Left lobe of liver (tissue), 2 donors: ENCODE measurements around the gene MICAL2. TPM values are rescaled to one million over a fixed set of nuclear protein-coding genes. Genes with fewer than 3 reads are reported as not detected.

Source experiments
- ATAC-seq: fragments of 200-7000 bp; cut with Tn5 transposase; one replicate; pipeline ENCODE4 v1.9.1; 2020; ENCODE audit warnings: mild to moderate bottlenecking, moderate library complexity
- DNase-seq: peaks from one replicate; pipeline ENCODE4 v3.0.0-alpha.2; 2020; ENCODE audit warnings: low spot score
- total RNA-seq: library from RNA; stranded (reverse); gene quantifications from one replicate; pipeline ENCODE4 v1.2.1, GENCODE V29; 2021
- donor health status: DM: no; HTN: no; CAD: no; lungs with moderate emphysema.
- donor health status: DM: no; HTN: yes; CAD: no.

The MICAL2 gene
- total RNA-seq, 1 donor from 2014 or later = 47.8 TPM

DNA sequence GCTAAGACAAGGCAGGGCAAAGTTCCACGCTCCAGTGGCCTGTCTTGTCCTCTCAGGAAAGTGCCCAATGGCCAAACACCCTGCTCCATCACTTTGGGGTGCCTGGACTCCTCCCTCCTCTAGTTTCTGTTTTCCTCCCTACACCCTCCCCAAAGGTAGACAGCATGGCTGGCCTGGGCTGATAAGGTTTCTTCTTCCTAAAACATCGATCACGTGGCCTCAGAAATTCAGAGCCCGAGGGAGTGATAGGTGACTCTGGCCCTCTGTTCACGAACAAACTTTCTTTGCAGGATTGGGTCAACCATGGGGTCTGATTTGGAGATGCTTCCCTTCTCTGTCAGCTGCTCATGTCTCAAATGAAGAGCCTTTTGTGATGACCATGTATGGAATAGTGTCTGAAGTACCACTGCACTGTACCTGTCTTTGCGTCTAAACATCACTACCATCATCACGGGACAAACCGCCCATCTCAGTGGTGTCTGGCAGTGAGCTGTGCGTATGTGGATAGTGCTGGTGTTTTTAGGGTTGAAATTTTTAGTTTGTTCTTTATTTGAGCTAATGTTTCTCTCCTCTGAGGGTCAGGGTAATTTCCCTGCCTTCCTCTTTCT, 6.1 kb downstream of the MICAL2 start:
- DNase-seq (no peak), ATAC-seq (no peak)

DNA sequence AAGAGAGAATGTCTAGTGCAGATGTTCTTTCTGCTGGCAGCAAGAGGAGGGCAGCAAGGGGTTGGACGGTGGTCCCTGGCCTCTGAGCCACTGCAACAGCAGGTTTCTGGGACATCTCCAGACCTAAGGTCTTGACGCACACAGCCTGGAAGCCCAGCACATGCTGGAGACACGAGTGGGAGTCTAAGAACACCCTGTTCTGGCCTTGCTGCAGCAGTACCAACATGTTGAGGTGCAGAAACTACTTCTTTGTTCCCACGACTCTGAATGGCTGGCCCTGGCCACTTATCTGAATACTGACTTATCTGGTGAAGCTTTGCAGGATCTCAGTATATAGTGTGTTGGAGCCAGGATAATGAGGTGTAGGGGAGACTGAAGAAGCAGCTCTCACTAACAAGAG, 6.8 kb downstream of the MICAL2 start:
- ATAC-seq = no peak
- no peak for DNase-seq

DNA sequence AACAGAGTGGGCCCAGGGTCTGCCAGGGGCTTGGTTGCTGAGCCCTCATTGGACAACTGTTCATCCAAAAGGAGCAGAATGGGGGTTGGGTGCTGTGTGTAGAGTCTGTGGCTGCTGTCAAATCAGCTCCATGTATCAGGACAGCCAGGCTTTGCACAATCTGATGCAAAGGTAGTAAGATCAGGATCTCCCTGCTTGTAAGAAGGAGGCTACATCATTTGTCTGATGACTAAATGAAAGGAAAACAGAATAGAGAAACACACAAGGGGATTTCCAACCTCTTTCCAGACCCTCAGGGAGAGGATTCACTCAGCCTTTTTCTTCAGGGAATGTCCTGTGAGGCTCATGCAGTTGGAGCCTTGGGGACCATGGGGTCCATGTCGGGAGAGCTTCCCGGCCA, 7.2 kb downstream of the MICAL2 start:
- DNase-seq (no peak), ATAC-seq (no peak)

- no peak for ATAC-seq
- no peak for DNase-seq
Measured at GRCh38 chr11:12118949-12119348, 8.6 kb downstream of the MICAL2 start.

DNA sequence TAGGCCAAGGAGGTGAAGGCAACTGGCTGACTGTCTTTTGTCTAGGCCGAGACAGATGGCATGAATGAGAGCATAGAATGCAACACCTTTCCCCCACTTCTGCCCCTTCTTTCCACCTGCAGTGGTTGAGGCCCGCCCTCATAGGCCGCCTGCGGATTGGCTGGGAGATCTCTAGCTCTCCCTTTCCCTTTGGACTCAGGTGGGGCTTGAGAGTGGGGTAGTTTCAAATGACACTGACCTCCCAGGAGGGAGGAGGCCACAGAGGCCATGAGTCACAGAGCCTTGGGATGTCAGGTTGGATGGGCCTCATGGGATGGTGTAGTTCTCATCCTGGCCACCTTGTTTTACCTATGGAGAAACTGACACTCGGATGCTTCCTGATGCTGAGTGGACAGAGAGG, 9.1 kb downstream of the MICAL2 start:
- DNase-seq = no peak

DNA sequence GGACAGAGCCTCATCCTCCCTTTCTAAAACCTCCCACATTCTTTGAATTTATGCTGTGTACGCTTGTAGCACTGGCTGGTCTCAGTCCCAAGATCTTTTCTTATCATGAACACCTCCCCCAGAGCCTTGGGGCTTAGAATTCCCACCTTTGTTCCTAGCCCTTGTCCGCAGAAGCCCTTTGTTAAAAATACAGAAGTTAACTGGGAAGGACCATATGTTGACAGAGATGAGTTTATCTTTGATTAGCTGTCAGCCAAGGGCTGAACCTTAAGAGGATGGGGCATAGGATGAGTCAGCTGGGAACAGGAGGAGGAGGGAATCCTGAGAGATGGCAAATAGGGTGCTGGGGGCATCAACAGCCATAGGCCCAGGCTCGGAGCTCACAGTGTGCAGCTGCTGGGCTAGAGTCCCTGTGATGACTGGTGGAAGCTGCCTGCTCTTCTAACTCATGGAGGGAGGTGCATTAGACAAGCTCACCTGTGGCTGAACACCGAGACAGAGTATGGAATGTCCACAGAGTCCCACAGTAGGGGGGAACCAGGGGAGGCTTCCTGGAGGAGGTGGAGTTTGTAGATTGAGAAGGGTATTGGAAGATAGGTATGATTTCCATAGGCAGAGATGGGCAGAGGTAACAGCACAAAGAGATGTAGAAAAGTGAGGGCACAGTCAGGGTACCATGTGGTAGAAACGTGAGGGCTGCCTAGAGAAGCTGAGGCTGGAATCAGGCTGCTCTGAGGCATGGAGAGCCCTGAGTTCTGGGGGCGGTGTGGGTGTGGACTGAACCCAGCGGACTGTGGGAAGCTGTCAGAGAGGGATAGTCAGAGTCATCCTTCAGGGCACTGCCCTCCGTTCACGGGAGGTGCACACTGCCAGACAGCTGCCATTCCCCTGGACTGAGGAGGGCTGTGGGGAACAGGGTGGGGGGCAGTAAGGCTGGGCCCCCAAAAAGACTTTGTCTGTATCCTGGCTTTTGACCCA, 9.9 kb downstream of the MICAL2 start:
- ATAC-seq (no peak), DNase-seq (no peak)

More for the DNA sequence above, 9.1 kb downstream of the MICAL2 start:
- no peak for ATAC-seq

- DNase-seq (no peak), ATAC-seq (no peak)
Measured at GRCh38 chr11:12121011-12121410, 10.6 kb downstream of the MICAL2 start.

GRCh38 chr11:12121517-12121916, 11.1 kb downstream of the MICAL2 start:
- DNase-seq (no peak), ATAC-seq (no peak)

- DNase-seq (no peak), ATAC-seq (peak; percentile 57)
Measured at GRCh38 chr11:12122083-12122482, 11.7 kb downstream of the MICAL2 start.

DNA sequence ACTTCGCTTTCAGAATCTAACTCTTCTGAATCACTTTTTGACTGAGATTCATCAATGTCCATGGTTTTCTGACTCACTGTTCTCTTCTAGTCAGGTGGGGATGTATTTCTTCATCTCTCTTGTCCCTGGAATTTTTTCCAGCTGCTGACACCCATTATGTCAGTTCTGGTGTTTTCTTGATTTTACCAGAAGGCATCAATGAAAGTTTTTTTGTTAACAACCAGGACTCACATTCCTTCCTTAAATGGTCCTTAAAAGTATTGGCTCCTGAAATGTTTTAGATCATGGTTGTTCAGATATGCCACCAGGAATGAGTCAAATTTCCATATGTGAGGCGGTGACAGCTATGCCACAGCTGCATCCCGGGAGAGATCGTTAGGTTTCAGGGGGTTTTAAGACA, 12.9 kb downstream of the MICAL2 start:
- ATAC-seq = no peak
- no peak for DNase-seq

- DNase-seq (no peak), ATAC-seq (no peak)
Measured at GRCh38 chr11:12123799-12124198, 13.4 kb downstream of the MICAL2 start.

DNA sequence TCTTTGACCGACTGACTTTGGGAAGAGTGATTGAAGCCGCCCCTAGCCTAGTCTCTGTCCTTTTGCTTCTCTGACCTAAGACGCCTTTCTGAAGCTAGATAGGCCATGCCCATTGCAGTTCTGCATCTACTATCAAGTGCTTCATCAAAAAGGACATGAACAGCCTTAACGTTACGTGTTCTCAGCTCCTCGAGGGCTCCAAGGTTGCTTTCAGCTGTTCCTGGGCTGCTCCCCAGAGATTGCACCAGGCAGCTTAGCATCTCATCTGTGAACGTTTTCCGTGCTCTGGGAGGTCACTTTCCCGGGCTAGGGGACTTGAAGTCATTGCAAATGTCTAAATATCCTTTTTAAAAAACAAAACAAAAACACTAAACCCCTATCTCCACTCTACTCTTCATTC, 13.9 kb downstream of the MICAL2 start:
- ATAC-seq (no peak), DNase-seq (no peak)

- no peak for DNase-seq
- ATAC-seq = no peak
Measured at GRCh38 chr11:12125609-12126149, 15.3 kb downstream of the MICAL2 start.

- DNase-seq = no peak
Measured at GRCh38 chr11:12126344-12127019, 16.1 kb downstream of the MICAL2 start.

DNA sequence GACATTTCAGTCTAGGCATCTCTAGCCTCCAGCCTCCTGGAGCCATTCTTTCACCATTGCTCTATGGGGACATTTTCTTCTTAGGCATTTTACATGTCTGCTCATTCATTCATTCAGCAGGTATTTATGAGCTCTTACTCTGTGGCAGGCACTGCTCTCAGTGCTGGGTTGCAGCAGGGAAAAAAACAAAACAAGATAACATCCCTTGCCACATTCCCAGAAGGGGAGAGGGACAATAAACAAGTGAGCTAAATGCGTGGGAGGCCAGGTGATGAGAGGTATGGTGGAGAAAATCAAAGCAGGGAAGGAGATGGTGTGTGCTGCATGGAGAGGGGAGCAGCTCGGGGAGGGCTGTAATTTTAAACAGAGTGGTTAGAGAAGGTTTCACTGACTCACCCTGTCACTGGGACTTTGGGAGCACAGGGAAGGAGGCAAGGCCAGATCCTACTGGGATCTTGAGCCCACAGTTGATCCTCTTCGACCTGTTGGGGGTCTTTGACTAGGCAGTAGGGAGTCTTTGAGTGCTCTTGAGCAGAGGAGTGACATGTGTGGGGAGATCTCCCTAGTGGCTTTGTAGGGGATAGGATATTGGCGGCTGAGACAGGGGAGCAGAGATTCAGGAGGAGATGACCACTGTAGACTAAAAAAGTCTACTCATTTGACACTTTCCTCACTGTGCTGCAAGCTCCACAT, 17.0 kb downstream of the MICAL2 start:
- DNase-seq (no peak), ATAC-seq (no peak)

More at GRCh38 chr11:12126344-12127019, 16.1 kb downstream of the MICAL2 start:
- no peak for ATAC-seq

GRCh38 chr11:12128301-12128751, 17.9 kb downstream of the MICAL2 start:
- ATAC-seq (no peak), DNase-seq (no peak)

DNA sequence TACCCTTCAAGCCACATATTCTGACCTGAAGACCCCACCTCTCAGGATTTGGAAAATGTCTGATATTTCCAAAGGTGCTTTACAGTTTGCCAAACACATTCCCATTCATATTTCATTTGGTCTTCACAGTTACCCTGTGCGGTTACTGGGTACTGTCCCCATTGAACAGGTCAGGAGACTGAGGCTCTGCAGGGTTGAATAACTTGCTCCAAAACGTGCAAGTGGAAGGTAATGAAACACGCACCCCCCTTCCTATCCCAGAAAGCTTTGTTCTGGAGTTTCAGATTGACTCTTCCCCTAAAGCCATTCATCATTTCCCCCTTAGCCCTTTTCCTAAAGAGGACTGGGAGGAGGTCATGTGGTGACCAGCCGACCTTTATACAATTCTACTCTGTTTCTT, 18.8 kb downstream of the MICAL2 start:
- no peak for ATAC-seq
- no peak for DNase-seq

DNA sequence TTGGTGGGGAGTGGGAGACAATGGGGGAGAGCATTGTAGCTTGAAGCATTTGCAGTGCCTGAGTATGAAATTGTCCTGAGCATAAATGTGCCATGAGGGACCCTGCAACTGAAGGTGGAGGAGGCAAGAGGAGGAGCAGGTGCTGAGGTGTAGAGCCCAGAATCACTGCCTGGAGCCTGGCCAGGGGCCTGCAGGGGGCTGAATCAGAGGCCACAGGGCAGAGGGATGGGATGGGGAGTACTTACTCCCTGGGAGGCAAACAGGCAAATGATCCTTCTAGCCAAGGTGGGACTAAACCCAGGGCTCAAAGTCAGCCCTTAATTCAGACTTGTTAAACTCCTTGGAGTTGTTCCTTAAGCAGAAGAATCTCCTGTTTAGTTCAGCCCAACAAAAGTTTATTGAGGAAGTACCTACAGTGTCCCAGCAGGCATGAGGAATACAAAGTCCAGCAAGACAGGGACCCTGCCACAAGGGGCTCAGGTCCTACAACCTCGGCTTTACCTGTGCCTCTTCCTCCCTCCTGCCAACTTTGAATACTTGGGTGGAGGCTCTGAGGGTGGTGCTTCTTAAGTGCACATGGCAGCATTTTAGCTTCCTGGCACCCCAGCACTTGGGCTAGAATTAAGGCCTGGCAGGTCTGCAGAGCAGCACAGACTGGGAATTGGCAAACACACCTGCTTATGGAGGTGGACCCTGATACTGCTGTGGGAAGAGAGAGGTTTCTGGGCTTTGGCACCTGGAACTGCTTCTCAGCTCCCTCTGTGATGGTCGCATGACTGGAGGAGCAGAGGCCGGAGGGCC, 20.0 kb downstream of the MICAL2 start:
- ATAC-seq (no peak), DNase-seq (no peak)

DNA sequence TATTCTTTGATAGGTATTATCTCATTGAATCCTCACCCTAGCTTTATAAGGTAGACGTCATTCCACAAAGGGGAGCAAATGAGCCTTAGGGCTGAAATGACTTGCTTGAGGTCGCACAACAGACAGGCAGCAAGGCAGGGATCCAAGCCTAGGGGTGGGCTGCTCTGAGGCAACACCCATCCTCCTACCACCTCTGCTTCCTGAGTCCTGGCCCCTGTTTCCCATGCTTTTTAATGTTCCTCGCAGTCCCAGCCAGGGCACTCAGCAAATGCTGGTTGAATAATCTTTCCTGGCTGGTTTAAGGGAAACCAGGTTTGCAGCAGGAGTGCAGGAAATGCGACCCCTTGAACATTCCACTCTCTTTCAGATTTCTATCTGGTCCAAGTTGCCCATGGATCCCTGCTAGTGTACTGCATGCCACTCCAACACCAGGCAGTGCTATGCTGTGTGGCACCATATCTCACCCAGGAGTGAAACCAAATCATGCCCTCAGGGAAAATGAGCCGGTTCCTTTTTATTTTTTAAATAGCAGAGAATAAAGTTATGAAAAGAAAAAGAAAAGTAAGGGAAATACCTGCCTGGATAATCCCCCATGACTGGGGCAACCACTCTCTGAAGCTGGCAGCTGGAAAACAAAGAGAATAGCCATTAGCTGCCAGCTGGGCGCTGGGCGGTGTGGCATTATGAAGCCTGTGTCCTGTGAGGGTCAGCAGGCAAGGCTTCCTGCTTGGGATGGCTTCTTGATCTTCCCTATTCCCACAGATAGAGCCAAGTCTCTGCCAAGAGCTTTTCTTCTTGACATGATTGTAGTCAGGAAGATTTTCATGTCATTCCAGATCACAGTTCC, 21.8 kb downstream of the MICAL2 start:
- DNase-seq (no peak), ATAC-seq (peak; percentile 25)
